Medulla oblongata (tissue), 1 donor: ENCODE results near the gene E2F4.

Source experiments
- DNase-seq: peaks from one replicate; pipeline ENCODE4 v3.0.0-alpha.2; 2015; ENCODE audit errors: extremely low spot score

Gene E2F4

GRCh38 chr16:67234180-67234597 is 42.2 kb downstream of the E2F4 start:
- DNase-seq: no peak

GRCh38 chr16:67235816-67236562 is 44.0 kb downstream of the E2F4 start:
- no peak for DNase-seq

- DNase-seq: no peak
Observed at GRCh38 chr16:67236563-67237395, 44.8 kb downstream of the E2F4 start.

GRCh38 chr16:67237396-67238277 is 45.7 kb downstream of the E2F4 start:
- DNase-seq: no peak

GRCh38 chr16:67238278-67238575 is 46.3 kb downstream of the E2F4 start:
- DNase-seq: no peak

- no peak for DNase-seq
Observed at GRCh38 chr16:67238806-67239470, 47.0 kb downstream of the E2F4 start.

- no peak for DNase-seq
Observed at GRCh38 chr16:67240506-67240905, 48.6 kb downstream of the E2F4 start.

- DNase-seq: no peak
Observed at GRCh38 chr16:67241008-67241900, 49.3 kb downstream of the E2F4 start.

- DNase-seq: no peak
Observed at GRCh38 chr16:67242138-67242730, 50.3 kb downstream of the E2F4 start.

- DNase-seq: no peak
Observed at GRCh38 chr16:67243481-67243880, 51.5 kb downstream of the E2F4 start.

- peak; percentile 86 for DNase-seq
Observed at GRCh38 chr16:67244387-67245185, 52.6 kb downstream of the E2F4 start.

GRCh38 chr16:67245186-67245585 is 53.2 kb downstream of the E2F4 start:
- no peak for DNase-seq

GRCh38 chr16:67245674-67246080 is 53.7 kb downstream of the E2F4 start:
- DNase-seq: peak; percentile 54

- DNase-seq: peak; percentile 66
Observed at GRCh38 chr16:67246081-67246755, 54.3 kb downstream of the E2F4 start.

GRCh38 chr16:67246756-67247191 is 54.8 kb downstream of the E2F4 start:
- no peak for DNase-seq

GRCh38 chr16:67247192-67248072 is 55.5 kb downstream of the E2F4 start, which contains the start of gene FHOD1:
Gene FHOD1 (minus strand): TSS chr16:67247481. CDS start chr16:67247410, 71 bp downstream.
- DNase-seq: peak; percentile 96

GRCh38 chr16:67248073-67248400 is 56.1 kb downstream of the E2F4 start:
- DNase-seq: no peak
